HuH-7 (cell line): ENCODE data around the gene WDR48.

Experiments
- DNase-seq: peaks from one replicate; pipeline ENCODE4 v3.0.0; 2011; ENCODE audit warnings: low spot score

The WDR48 gene

DNA sequence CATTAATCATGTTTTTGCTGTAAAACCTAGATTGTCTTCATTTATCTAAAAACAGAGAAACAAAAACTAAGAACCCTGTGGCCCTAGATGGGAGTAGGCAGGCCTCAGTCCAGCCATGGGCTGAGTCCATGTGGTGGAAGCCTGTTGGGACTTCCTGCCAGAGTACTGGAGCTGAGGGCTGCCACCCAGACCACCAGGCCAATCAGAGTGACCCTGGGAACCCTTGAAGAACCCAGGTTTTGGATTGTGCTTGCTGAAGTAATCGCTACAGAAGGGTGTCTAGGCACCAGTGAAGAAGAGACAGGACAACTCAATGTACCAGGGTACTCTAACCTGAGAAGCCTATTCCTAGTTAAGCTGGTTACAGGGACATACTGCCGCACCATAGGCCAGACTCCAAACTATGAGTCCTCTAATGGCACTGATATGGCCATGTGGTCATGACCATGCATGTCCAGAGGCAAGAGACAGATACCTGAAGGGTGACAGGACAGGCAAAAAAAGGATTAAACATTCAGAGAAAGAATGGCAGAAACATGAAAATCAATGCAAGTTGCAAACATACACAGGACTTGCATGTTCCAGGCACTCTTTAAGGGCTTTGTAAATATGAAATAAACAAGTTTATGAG is 88.6 kb downstream of the WDR48 start:
- DNase-seq, result no peak

DNA sequence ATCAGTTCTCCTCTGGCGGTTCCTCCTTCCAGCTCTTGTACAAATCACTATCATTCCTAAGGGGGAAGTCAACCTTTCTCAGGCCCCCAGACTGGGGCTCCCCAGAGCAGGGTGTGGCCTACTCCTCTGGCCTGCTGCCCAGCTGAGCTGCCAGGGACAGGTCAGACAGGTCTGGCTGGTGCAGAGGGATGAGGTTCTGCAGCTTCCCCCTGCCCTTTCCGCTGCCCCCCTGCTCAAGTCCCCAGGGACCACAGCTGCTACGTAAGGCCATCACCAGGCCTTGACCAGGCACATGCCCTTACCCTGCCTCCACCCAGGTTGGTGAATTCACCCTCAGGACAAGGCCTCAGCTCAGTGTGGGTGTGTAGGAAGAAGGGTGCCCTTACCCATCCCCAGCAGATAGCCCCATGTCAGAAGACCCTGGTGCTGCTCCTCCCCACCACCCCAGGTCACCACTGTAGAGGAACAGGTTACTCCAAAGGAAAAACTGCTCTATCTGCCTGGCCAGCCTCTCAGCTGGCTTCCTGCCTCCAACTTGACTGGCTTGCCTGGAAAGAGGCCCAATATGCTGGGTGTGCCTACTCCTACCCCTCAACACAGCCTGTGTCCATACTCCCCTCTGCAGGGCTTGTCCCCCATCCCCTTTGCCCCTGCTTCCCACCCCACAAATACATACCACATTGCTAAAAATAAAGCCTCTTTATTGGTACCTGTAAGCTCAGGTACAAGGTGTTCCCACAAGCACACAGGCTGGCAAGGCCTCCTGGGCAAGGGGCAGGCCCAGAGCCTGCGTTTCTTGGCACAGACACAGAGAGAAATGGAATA is 89.6 kb downstream of the WDR48 start:
- no peak for DNase-seq

- no peak for DNase-seq
These were observed 90.3 kb downstream of the WDR48 start for GRCh38 chr3:39142067-39142466.

GRCh38 chr3:39143051-39143885 is 91.5 kb downstream of the WDR48 start:
- DNase-seq, result no peak

DNA sequence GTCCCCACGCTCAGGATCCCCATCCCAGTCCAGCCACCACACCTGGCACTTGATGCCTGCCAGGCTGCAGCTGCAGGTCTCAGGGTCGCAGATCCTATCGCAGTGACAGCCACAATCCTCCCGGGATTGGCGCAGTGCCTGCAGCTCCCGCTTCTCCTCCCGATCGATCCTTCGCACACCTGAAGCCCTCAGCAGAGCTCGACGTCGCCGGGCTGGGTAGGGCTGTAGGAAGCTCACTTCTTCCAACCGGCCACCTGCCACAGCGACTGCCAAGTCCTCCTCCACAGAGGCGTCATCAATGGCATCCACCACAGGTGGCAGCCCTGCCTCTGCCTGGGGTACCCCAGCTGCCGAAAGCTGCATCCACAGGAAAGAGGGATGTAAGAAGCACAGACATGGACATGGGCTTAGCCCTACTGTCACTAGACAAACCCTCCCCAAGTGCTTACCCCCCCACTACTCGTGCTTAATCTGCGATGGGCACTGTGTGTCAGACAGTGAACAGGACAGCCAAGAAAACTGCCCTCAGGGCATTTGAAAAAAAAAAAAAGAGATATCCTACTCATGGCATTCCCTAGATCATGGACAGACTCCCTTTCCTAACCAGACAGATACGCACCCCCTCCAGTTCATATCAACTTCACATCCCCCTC is 92.4 kb downstream of the WDR48 start:
- DNase-seq, result no peak

- no peak for DNase-seq
These were observed 93.0 kb downstream of the WDR48 start for GRCh38 chr3:39144748-39145380.

DNA sequence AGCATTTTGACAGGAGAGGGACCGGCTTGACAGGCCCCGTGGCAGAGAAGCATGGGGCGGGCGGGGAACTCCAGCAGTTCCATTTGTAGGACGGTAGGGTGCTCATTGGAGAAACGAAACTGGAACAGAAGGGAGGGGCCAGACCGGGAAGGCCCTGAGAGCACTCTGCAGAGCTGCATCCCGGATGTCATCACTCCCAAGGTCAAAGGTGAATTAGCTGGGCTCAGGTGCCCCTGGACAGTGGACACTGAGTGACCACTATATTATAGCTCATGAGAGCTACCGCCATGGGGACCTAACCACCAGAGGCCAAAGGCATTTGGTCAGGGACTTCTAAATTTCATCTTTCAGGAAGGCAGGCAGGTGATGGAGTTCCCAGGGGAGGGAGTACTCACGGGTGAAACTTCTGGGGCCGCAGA is 94.3 kb downstream of the WDR48 start:
- no peak for DNase-seq
